KMS-11 (cell line): ENCODE measurements around the gene GPATCH1.
A peak's percentile ranks its signal among the peaks of the same experiment; 100 is the strongest.

Experiments
- H2AFZ ChIP-seq: fragments of 200-600 bp; sonication (generic); 2 replicates; pipeline ENCODE4 v1.6.1; 2016; ENCODE audit warnings: antibody characterized with exemption, mixed run types, low read depth
- H3K27ac ChIP-seq: fragments of 200-600 bp; sonication (generic); 2 replicates; pipeline ENCODE4 v1.6.1; 2016; ENCODE audit warnings: mild to moderate bottlenecking, mixed run types
- H3K27me3 ChIP-seq: fragments of 200-600 bp; sonication (generic); 2 replicates; pipeline ENCODE4 v1.6.1; 2017; ENCODE audit warnings: mild to moderate bottlenecking, low read depth, mixed run types, moderate library complexity; ENCODE audit not compliant: insufficient read depth
- H3K36me3 ChIP-seq: fragments of 200-600 bp; sonication (generic); 2 replicates; pipeline ENCODE4 v1.6.1; 2017; ENCODE audit warnings: mild to moderate bottlenecking, mixed run types; ENCODE audit not compliant: insufficient read depth
- H3K4me1 ChIP-seq: fragments of 200-600 bp; sonication (generic); 2 replicates; pipeline ENCODE4 v1.6.1; 2016; ENCODE audit warnings: mild to moderate bottlenecking, low read depth, mixed run types; ENCODE audit not compliant: poor library complexity, severe bottlenecking
- H3K4me2 ChIP-seq: fragments of 200-600 bp; sonication (generic); 2 replicates; pipeline ENCODE4 v1.7.0; 2016; ENCODE audit warnings: mild to moderate bottlenecking, mixed run types
- H3K4me3 ChIP-seq: fragments of 200-600 bp; sonication (generic); IDR thresholded peaks from 2 replicates; pipeline ENCODE4 v1.6.1; 2017; ENCODE audit warnings: low read depth, low read length, mixed read lengths; ENCODE audit not compliant: insufficient read depth
- H3K79me2 ChIP-seq: fragments of 200-600 bp; sonication (generic); 2 replicates; pipeline ENCODE4 v1.6.1; 2016; ENCODE audit warnings: low read depth, mixed run types; ENCODE audit not compliant: insufficient read depth
- H3K9ac ChIP-seq: fragments of 200-600 bp; sonication (generic); 2 replicates; pipeline ENCODE4 v1.6.1; 2016; ENCODE audit warnings: mild to moderate bottlenecking, mixed run types
- H4K20me1 ChIP-seq: fragments of 200-600 bp; sonication (generic); 2 replicates; pipeline ENCODE4 v1.6.1; 2016; ENCODE audit warnings: mild to moderate bottlenecking, mixed run types; ENCODE audit not compliant: insufficient read depth
- TF ChIP-seq, protein P1 (sequence below): fragments of 200-600 bp; sonication (generic); conservative IDR thresholded peaks from 2 replicates; pipeline ENCODE4 v1.6.1; 2017; ENCODE audit warnings: low read depth, mild to moderate bottlenecking, antibody characterized with exemption, low read length, moderate library complexity, mixed read lengths

GPATCH1 gene

DNA sequence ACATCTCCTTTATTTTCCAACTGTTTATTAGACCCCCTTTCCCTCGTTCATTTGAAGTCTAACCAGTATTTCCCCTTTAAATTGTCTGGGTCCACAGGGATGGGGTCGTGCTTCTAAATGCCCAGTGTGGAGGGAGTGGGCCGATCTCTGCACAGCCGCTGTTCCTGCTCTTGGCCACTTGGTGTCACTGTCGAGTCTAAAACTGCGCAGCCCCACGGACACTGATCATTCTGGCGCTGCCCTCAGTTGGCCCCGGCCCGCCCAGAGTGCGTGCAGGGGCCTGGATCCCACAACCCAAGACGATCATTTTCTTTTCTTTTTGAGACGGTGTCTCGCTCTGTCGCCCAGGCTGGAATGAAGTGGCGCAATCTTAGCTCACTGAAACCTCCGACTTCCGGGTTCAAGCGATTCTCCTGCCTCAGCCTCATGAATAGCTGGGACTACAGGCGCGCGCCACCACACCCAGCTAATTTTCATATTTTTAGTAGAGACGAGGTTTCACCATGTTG is 63.0 kb downstream of the GPATCH1 start:
- Histone ChIP-seq H3K9ac (no peak overlapping the region), H2AFZ (peak overlapping the region; percentile 16; the same call in 1 of the 2 replicates), H4K20me1 (no peaks in the 10 kb centered on the region), H3K27me3 (peaks cover 2% of the 10 kb centered on the region; the same call in 1 of the 2 replicates), H3K36me3 (no peaks in the 10 kb centered on the region), H3K4me2 (peak overlapping the region; percentile 30; the same call in 1 of the 2 replicates), H3K4me1 (no peaks in the 10 kb centered on the region), H3K4me3 (no peak overlapping the region), H3K79me2 (no peaks in the 10 kb centered on the region), H3K27ac (no peak overlapping the region)
- TF ChIP-seq, protein P1, sequence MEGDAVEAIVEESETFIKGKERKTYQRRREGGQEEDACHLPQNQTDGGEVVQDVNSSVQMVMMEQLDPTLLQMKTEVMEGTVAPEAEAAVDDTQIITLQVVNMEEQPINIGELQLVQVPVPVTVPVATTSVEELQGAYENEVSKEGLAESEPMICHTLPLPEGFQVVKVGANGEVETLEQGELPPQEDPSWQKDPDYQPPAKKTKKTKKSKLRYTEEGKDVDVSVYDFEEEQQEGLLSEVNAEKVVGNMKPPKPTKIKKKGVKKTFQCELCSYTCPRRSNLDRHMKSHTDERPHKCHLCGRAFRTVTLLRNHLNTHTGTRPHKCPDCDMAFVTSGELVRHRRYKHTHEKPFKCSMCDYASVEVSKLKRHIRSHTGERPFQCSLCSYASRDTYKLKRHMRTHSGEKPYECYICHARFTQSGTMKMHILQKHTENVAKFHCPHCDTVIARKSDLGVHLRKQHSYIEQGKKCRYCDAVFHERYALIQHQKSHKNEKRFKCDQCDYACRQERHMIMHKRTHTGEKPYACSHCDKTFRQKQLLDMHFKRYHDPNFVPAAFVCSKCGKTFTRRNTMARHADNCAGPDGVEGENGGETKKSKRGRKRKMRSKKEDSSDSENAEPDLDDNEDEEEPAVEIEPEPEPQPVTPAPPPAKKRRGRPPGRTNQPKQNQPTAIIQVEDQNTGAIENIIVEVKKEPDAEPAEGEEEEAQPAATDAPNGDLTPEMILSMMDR, result peak; percentile 89

DNA sequence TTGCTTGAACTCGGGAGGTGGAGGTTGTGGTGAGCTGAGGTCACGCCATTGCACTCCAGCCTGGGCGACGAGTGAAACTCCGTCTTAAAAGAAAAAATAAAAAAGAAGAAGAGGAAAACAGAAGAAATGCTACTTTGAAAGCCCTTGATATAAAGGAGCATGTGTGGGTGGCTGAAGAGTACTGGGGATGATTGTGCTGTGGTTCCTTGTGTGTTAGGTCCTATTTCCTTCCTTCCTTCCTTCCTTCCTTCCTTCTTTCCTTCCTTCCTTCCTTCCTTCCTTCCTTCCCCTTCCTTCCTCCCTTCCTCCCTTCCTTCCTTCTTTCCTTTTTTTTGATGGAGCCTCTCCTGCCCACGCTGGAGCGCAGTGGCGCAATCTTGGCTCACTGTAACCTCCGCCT is 65.2 kb downstream of the GPATCH1 start:
- no peak overlapping the region for H3K4me2 ChIP-seq
- no peak overlapping the region for H3K9ac ChIP-seq
- H3K27me3 ChIP-seq, result peaks cover 2% of the 10 kb centered on the region; the same call in 1 of the 2 replicates
- H2AFZ ChIP-seq, result no peak overlapping the region
- no peak overlapping the region for H3K27ac ChIP-seq
- no peaks in the 10 kb centered on the region for H3K36me3 ChIP-seq
- H3K4me1 ChIP-seq, result no peaks in the 10 kb centered on the region
- no peaks in the 10 kb centered on the region for H3K79me2 ChIP-seq
- TF ChIP-seq, protein P1, result no peak
- no peak overlapping the region for H3K4me3 ChIP-seq
- no peaks in the 10 kb centered on the region for H4K20me1 ChIP-seq

DNA sequence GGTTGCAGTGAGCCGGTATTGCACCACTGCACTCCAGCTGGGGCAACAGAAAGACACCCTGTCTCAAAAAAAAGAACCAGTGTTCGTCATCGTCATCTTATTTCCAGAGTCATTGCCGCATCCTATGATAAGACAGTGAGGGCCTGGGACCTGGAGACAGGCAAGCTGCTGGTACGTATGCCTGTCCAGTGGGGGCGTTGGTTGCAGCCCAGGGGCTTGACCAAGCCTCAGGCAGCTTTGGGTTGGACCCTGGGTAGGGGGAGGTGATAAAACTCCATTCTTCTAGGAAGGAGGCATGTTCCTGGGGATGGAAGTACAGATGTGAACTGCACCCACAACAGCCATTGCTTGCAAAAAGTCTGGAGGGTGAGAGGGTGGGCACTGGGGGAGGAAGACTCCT is 66.6 kb downstream of the GPATCH1 start:
- Histone ChIP-seq H3K36me3 (no peaks in the 10 kb centered on the region), H3K4me1 (no peaks in the 10 kb centered on the region), H3K4me2 (no peak overlapping the region), H2AFZ (no peak overlapping the region), H3K27ac (no peak overlapping the region), H3K9ac (no peak overlapping the region), H4K20me1 (no peaks in the 10 kb centered on the region), H3K4me3 (no peak overlapping the region), H3K27me3 (no peaks in the 10 kb centered on the region), H3K79me2 (no peaks in the 10 kb centered on the region)
- TF ChIP-seq, protein P1, result no peak

DNA sequence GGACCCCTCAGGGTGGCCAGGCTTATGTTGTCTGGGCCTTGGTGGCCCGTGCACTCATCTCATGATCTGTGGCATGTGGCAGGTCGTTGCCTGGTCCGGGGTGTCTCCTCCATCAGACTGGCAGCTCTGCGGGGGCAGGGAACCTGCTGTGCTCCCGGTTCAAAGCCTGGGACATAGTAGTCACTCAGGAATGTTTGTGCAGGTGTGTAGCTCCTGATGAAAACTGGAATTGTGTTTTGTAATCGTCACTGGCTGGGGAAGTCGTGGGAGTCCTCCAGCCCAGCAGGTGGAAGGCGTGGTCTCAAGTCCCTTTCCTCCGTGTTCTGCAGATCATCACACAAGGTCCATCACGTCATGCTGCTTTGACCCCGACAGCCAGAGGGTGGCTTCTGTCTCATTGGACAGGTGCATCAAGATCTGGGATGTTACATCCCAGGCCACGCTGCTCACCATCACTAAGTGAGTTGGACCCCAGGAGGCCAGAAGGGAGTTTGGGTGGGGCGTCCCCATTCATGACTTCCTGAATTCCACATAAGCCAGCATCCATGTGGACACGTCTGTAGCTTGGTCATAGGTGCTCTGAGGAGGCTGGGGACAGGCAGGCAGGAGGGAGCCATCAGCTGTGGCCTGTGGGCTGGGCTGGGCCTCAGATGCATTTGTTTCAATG is 70.0 kb downstream of the GPATCH1 start:
- TF ChIP-seq, protein P1, result no peak
- Histone ChIP-seq H3K27ac (no peak overlapping the region), H3K4me1 (no peaks in the 10 kb centered on the region), H3K79me2 (no peaks in the 10 kb centered on the region), H2AFZ (no peak overlapping the region), H3K4me2 (no peak overlapping the region), H3K27me3 (no peaks in the 10 kb centered on the region), H4K20me1 (no peaks in the 10 kb centered on the region), H3K4me3 (no peak overlapping the region), H3K9ac (no peak overlapping the region), H3K36me3 (no peaks in the 10 kb centered on the region)
